ENCODE results near the gene SBK1. TPM values are rescaled to one million over a fixed set of nuclear protein-coding genes. Genes with fewer than 3 reads are reported as not detected.

The SBK1 gene
- total RNA-seq, 1 donor from 2014 or later, result 4.6 TPM

DNA sequence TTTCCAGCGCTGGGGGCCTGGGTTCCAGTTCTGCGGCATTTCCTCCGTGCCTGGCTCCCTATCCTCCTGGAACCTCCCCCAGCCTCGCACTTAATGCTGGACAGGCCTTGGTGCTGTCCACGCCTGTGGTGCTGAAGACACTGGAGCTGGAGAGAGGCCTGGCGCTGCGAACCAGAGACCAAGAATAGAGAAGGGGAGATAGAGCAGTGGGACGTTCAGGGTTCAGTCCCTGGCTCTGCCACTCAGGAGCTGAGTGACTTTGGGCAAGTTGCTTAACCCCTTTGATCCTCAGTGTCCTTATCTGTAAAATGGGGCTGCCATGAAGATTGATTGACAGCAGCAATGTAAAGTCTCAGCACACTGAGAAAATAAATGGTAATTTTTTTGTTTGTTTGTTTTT lies 11.9 kb downstream of the SBK1 start:
- Histone ChIP-seq H4K20me1 (ENCODE audit: low read depth) (peaks cover 93% of the 10 kb centered on the region), H3K27ac (no peak overlapping the region), H3K4me2 (no peak overlapping the region), H3K4me3 (no peak overlapping the region), H3K4me1 (no peaks in the 10 kb centered on the region), H3K79me2 (ENCODE audit: low read depth) (peaks cover 71% of the 10 kb centered on the region), H3K9me3 (ENCODE audit: low read depth) (no peaks in the 10 kb centered on the region), H3K27me3 (no peaks in the 10 kb centered on the region), H3F3A (ENCODE audit: low read depth) (no peaks in the 10 kb centered on the region), H3K9ac (no peak overlapping the region), H3K36me3 (no peaks in the 10 kb centered on the region), H2AFZ (replicated peaks) (no peak overlapping the region)
- peak; percentile 77 for DNase-seq (ENCODE audit: low spot score)
- TF ChIP-seq EZH2phosphoT487 (IDR thresholded peaks at IDR 0.05) (no peak), EZH2 (IDR thresholded peaks at IDR 0.05) (no peak)
- TF ChIP-seq, protein P1, sequence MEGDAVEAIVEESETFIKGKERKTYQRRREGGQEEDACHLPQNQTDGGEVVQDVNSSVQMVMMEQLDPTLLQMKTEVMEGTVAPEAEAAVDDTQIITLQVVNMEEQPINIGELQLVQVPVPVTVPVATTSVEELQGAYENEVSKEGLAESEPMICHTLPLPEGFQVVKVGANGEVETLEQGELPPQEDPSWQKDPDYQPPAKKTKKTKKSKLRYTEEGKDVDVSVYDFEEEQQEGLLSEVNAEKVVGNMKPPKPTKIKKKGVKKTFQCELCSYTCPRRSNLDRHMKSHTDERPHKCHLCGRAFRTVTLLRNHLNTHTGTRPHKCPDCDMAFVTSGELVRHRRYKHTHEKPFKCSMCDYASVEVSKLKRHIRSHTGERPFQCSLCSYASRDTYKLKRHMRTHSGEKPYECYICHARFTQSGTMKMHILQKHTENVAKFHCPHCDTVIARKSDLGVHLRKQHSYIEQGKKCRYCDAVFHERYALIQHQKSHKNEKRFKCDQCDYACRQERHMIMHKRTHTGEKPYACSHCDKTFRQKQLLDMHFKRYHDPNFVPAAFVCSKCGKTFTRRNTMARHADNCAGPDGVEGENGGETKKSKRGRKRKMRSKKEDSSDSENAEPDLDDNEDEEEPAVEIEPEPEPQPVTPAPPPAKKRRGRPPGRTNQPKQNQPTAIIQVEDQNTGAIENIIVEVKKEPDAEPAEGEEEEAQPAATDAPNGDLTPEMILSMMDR (IDR thresholded peaks at IDR 0.05), result no peak
- Mint-ChIP-seq H3K4me3 (peak overlapping the region; percentile 50), H3K9me3 (no peaks in the 10 kb centered on the region), H3K27me3 (ENCODE audit: insufficient read depth, low read depth) (peaks cover 2% of the 10 kb centered on the region), H3K27ac (no peak overlapping the region), H3K4me1 (no peaks in the 10 kb centered on the region), H3K36me3 (peaks cover 26% of the 10 kb centered on the region)

DNA sequence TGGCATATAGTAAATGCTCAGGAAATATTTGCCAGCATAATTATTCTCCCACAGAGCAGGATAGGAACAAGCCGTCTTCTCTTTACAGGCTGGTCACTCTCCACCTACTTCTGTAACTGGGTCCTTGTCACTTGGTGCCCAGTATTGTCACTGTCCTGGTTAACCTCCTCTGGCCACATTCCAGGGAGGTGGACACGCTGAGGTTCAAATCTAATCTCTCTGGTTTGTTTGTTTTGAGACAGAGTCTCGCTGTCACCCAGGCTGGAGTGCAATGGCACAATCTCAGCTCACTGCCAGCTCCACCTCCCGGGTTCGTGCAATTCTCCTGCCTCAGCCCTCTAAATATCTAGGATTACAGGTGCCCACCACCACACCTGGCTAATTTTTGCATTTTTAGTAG lies 15.6 kb downstream of the SBK1 start:
- Histone ChIP-seq H3F3A (ENCODE audit: low read depth) (no peaks in the 10 kb centered on the region), H4K20me1 (ENCODE audit: low read depth) (peaks cover 93% of the 10 kb centered on the region), H3K79me2 (ENCODE audit: low read depth) (peaks cover 45% of the 10 kb centered on the region), H2AFZ (replicated peaks) (no peak overlapping the region), H3K4me2 (no peak overlapping the region), H3K9me3 (ENCODE audit: low read depth) (no peaks in the 10 kb centered on the region), H3K4me1 (no peaks in the 10 kb centered on the region), H3K9ac (no peak overlapping the region), H3K27ac (no peak overlapping the region), H3K36me3 (no peaks in the 10 kb centered on the region), H3K4me3 (no peak overlapping the region), H3K27me3 (no peaks in the 10 kb centered on the region)
- no peak for TF ChIP-seq EZH2phosphoT487 (IDR thresholded peaks at IDR 0.05)
- TF ChIP-seq, protein P1 (IDR thresholded peaks at IDR 0.05), result no peak
- no peak for TF ChIP-seq EZH2 (IDR thresholded peaks at IDR 0.05)
- DNase-seq (ENCODE audit: low spot score), result no peak
- Mint-ChIP-seq H3K27ac (no peak overlapping the region), H3K9me3 (no peaks in the 10 kb centered on the region), H3K4me3 (no peak overlapping the region), H3K4me1 (no peaks in the 10 kb centered on the region), H3K27me3 (ENCODE audit: insufficient read depth, low read depth) (peaks cover 2% of the 10 kb centered on the region), H3K36me3 (peaks cover 28% of the 10 kb centered on the region)

DNA sequence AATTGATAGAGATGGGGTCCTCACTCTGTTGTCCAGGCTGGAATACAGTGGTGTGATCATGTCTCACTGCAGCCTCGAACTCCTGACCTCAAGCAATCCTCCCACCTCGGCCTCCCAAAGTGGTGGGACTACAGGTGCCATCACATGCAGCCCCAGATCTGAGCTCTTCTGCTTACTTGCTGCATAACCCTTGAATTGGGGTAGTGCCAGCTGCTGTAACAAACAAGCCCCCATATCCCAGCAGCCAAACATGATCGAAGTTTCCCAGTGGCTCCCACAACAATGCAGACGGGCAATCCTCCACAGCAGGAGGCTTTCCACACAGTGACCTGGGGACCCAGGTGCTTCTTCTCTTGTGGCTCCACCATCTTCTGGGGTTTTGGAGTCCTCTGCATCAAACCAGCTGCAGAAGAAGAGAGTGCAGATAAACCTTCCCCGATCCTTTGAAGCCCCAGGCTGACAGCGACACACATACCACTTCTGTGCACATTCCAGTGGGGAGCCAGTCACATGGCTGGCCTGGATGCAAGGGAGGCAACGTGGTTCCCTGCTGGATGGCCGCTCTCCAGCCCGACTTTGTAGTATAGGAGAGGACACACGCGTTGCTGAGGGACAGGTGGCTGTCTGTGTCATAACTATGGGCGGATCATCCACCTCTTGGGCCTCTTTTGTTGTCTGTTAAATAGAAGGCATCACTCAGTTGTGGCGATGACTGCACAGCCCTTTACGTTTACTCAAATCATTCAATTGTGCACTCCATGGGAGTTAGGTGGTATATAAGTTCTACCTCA lies 16.7 kb downstream of the SBK1 start:
- DNase-seq (ENCODE audit: low spot score), result no peak
- H4K20me1 ChIP-seq (ENCODE audit: low read depth), result peaks cover 89% of the 10 kb centered on the region
- no peak overlapping the region for H3K27ac ChIP-seq
- peaks cover 42% of the 10 kb centered on the region for H3K79me2 ChIP-seq (ENCODE audit: low read depth)
- TF ChIP-seq, protein P1 (IDR thresholded peaks at IDR 0.05), result no peak
- TF ChIP-seq EZH2phosphoT487 (IDR thresholded peaks at IDR 0.05) (no peak), EZH2 (IDR thresholded peaks at IDR 0.05) (no peak)
- no peaks in the 10 kb centered on the region for H3F3A ChIP-seq (ENCODE audit: low read depth)
- Mint-ChIP-seq H3K27ac (no peak overlapping the region), H3K4me3 (no peak overlapping the region), H3K36me3 (peaks cover 27% of the 10 kb centered on the region), H3K4me1 (no peaks in the 10 kb centered on the region), H3K9me3 (no peaks in the 10 kb centered on the region), H3K27me3 (ENCODE audit: insufficient read depth, low read depth) (peaks cover 2% of the 10 kb centered on the region)
- no peak overlapping the region for H3K9ac ChIP-seq
- H3K36me3 ChIP-seq, result no peaks in the 10 kb centered on the region
- H3K4me2 ChIP-seq, result no peak overlapping the region
- H3K4me3 ChIP-seq, result no peak overlapping the region
- no peaks in the 10 kb centered on the region for H3K4me1 ChIP-seq
- H3K9me3 ChIP-seq (ENCODE audit: low read depth), result no peaks in the 10 kb centered on the region
- H3K27me3 ChIP-seq, result no peaks in the 10 kb centered on the region
- no peak overlapping the region for H2AFZ ChIP-seq (replicated peaks)

Data from neural progenitor cell (in vitro differentiated cells).